ENCODE measurements around the gene MRAP2.

Gene MRAP2, protein sequence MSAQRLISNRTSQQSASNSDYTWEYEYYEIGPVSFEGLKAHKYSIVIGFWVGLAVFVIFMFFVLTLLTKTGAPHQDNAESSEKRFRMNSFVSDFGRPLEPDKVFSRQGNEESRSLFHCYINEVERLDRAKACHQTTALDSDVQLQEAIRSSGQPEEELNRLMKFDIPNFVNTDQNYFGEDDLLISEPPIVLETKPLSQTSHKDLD

DNA sequence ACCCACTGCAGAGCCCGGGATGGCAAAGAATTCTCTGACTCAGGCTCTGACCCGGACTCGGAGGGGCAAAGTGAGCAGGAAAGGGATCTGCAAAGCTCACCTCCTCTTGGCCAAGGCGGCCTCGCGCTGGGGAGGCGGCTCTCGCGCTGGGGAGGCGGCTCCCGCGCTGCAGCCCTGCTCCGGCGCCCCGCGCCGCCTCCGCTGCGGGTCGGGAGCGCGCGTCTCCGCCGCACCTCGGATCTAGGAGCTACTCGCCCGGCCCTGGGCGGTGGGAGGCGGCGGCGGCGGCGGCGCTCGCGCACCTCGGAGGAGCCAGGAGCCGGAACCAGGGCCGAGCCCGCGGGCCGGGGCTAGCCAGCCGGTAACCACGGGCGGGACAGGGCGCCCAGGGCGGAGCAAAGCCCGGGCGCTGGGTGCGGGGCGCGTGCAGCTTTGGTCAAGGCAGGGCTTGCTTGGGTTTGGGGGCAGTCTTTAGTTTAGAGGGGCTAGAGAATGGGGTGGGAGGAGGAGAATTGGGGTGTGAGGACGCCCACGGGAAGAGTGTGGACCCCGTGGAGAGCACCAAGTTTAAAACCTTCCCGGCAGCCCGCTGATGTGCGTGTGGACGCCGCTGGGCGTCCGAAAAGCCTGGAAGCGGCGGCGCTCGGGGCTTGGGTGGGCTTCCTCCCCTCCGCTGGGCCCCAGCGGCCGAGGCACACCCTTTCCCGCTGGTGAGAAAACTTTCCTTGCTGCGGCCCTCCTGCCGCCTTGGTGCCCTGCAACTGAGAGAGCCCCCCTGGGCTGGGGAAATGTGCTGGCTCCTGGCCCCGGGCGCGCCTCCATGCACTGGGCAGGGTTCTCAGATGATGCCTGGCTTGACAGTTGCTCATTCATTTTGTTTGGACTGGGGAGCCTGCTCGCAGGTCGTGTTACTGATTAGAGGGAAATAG is at the start of gene MRAP2:
Gene MRAP2, plus strand, starts transcription at position 250 of the 929 bp plus-strand sequence. CDS start 21,547 bp downstream, outside the sequence.
- DNase-seq = no peak

DNA sequence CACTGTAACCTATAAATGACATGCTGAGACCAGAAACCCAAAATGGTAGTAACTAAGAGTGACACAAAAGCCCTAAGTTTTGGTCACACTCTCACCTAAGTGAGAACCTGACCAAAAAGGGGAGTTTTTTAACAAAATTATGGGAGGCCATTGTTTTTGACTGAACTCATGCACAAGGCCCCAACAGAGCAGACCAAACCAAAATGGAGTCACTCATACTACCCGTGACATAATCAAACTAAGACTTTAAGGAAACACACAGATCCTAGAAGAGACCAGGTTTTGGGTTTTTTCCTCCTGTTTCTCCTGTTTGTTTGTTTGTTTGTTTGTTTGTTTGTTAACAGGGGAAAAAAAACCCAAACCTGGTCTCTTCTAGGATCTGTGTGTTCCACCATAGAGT is 49.2 kb upstream of the MRAP2 start:
- DNase-seq = no peak

DNA sequence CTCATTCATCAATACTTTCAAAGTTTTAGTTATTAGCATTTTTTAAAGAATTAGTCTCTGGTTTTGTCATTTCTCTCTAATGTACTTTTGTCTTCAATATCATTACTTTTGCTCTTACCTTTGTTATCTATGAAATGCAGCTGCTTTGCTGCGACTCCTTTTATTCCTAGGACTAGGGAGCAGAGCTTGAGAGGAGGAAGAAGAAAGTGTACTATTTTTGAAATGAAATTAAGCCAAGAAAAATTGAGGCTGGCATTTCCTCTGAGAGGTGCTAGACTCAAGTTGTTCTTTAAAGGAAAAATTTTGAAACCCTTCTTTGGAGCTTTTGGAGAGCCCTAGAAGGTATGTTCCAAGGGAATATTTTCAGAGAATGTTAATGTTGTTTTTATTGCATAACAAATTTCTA is 48.3 kb upstream of the MRAP2 start:
- DNase-seq = no peak

DNA sequence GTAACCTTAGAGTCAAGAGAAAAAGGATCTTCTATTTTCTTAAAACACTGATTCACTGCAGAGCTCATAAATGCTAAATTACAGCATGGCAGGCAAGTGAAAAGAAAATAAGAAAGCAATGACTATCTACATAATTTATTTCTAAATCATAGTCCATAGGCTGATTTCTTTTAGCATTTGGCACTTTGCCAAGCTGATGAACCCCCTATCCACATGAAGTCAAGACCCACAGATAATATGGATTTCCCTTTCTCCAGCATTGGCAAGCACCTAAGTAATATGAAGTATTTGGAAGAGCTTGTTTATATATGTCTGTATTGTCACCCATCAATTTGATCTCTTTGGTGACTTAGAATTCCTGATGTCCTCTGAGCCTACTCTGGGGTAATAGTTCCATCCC is 47.9 kb upstream of the MRAP2 start:
- no peak for DNase-seq

DNA sequence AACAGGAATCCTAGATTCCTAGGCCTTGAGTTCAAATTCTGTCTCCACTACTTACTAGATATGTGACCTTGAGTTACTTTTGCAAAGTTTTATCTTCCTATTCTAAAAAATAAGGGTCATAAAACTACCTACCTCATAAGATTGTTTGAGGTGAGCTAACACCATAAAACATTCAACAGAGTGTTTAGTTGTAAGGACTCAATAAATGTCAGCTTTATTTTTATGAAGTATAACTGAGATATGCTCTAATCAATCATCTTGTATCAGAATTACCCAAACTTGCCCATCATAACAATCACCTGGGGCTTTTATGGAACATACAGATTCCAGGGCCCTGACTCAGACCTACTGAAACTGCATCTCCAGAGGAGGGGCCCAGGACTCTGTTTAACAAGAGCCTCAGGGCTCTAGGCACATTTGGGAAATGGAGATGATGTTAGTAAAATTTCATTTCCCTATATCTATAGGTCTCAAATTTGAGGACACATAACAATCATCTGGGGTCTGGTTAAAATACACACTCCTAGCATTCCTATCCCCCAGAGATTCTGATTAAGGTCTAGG is 35.5 kb upstream of the MRAP2 start:
- DNase-seq = no peak

DNA sequence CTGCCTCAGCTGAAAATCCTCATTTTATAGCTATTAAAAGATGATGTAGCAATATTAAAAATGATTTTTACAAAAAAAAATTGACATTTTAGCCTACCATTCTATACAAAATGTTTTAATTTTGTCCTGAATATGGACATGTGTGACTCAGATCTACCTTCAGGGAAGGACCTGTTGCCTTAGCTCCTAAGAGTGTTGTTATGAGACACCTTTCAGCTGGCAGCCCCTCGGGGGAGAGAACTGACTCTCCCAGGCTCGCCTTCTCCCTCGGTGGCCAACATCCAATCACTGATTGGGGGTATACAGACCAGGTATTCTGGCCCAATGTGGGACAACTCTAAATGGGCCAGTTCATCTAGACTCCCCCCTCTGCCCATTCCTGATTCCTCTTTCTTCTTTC is 32.5 kb upstream of the MRAP2 start:
- DNase-seq = no peak

DNA sequence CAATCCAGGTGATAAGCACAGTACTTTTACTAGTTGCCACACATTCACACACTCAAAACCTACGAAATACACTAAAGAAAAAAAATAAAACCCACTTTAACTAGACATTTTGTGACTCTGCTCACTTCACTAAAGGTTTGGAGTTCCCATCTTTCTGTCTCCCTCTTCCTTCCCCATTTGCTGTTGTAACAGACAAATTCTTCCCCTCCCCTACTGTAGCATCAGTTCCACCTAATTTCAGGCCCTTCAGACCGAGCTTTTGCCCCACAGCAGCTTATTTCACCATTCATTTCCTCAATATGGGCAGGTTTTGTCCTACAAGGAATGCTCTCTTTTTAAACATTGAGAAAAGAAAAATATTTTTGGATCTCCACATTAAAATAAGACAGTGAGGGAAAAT is 31.3 kb upstream of the MRAP2 start:
- DNase-seq = no peak

DNA sequence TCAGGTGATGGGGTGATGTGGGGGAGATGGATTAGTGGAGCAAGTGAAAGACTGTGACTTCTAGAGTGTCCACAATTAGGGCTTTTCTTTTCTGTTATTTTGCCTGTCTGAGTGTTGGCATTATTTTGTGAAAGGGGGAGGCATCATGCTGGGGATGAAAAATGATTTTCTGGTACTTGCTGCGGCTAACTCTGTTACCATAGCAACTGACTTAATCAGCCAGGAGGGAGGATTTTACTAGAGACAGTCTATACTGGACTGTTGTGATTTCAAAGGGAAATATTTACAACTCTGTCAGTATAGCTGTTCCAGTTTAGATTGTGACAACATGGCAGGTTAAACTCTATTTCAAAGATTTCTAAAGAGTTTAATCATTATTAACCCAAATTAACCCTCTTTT is 30.4 kb upstream of the MRAP2 start:
- DNase-seq = no peak

DNA sequence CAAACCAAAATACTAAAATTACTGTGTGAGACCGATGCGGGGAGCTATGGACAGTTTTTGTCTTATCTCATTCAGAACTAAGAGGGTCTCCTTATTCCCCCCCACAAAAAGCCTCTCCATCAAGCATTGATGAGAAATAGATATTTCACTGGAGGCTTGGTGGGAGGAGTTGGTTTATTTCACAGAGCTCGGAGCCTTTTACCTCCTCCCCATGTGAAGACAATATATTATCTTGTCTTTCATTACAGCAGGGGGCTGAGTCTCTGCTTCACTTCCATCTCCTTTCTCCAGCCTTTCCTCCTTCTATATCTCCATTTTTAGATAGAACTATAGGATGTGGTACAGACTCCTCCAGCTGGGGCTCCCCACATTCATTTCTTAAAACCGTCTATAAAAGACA is 29.9 kb upstream of the MRAP2 start:
- no peak for DNase-seq

DNA sequence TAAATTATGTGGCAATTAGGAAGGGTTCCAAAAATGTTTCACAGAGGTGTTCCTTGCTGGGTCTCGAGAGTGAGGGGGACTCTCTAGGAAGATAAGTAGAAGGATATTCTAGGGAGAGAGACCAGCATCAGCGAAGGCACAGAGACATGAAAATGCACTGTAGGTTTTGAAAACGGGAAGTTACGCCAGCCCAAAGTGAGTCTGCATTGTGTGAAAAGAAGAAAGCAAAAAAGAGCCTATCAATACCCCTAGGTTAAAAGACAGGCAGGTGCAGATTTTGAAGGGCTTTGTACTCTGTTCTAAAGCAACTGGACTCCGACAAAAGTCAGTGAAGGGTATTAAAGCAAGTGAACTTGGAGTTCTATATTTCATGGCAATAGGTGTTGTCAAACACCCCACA is 25.7 kb upstream of the MRAP2 start:
- no peak for DNase-seq

DNA sequence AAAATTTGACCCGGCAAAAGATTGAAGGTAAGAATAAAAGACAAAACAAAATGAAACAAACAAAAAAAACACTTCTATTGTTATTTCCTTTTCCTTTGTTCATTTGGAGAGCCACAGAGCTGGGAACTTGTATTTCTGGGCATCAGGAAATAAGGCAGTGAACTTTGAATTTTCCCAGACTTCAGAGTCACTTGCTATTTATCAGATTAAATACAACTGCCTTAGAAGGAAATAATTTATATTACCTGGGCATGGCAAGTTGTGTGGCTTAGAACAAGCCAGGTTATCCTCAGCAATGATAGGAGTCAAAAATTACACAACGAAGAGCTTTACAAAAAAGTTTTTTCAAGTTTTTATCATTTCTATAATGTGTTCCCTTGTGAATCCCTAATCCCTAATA is 20.2 kb upstream of the MRAP2 start:
- no peak for DNase-seq

DNA sequence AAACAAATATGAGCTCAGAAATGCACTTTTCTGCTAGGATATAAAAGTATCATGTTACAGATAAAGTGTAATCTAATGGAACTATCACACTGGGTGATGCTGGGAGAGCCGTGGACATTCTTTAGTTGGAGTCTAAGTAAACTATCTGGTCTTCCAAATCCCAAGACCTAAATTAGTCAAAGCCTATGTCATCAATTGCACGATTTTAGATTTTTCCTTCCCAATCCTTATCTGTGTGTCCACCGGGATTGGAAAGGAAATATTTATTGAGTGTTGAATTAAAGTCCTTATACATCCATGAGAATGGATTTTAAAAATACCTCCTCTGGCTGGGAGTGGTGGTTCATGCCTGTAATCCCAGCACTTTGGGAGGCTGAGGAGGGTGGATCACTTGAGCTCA is 19.6 kb upstream of the MRAP2 start:
- no peak for DNase-seq

DNA sequence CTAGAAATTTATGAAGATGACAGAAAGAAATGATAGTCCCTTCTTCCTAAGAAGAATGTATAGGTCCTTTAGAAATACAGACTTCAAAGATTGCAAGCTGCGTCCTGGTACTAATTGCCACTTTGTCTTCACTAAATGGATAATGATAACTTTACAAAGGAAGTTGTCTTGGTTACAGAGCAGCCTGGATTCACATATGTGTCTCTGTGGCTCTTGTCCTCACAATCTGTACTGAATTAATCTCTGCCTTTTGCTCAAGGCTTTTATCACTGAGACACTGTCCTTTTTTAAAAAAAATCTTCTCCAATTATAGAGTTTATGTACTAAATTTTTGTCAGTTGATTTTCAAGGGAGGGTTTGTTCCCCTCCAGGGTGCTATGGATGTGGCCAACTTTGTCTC is 17.5 kb upstream of the MRAP2 start:
- DNase-seq = no peak

DNA sequence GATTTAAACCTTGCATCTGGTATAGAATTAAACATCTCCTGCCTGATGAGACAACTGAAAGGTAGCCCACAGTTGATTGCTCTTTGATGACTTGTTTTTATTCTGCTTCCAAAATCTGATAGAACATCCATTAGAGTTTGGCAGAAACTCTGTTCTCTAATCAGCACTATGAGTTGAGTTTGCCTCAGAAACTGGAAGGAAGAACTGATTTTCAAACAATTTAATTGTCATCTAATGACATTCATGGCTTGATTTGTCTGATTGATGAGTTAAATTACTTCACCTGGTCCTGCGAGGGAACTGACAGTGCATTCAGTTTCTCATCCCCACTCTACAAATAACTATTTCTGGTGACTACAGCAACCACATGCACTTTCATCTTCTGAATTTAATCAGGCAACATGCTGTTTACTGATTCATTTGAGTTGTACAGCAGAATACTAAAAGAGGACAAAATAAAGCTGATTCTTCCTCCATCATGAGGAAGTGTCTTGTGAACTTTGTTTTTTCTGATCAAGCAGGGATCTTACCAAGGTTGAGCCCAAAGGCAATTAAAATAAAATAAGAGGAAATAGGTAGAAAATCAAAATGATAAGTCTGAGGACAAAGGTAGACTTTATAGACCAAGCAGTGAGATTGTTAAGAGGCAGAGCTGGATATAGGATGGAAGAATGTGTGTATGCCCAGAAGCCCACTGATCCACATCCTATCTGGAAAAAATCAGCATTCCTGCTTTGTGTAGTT is 15.7 kb upstream of the MRAP2 start:
- no peak for DNase-seq

DNA sequence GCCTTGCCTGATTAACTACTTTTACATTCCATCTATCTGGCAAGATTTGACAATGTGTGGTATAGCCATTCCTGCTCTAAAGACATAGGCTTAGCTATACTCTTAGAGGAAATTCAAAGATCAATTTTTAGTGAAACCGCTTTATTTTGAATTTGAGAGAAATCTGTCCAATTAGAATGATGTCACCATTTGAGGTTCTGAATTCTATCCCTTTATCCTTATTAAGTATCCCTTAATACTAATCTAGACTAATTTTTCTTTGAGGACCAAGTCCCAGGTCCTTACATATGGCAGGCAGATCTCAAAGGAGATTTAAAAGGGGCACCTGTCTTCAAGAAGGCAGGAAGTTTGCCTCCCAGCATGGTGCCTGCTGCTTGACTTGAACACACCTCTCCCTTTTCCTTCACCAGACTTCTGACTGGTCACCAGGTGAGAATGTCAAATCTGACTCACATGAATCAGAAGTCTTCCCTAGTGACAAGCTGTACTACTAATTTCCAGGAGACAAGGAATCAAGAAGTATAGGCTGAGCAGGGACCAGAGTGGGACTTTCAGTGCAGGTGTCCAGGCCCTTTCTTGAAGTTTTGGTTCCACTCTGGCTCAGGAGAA is 15.0 kb upstream of the MRAP2 start:
- DNase-seq = no peak

DNA sequence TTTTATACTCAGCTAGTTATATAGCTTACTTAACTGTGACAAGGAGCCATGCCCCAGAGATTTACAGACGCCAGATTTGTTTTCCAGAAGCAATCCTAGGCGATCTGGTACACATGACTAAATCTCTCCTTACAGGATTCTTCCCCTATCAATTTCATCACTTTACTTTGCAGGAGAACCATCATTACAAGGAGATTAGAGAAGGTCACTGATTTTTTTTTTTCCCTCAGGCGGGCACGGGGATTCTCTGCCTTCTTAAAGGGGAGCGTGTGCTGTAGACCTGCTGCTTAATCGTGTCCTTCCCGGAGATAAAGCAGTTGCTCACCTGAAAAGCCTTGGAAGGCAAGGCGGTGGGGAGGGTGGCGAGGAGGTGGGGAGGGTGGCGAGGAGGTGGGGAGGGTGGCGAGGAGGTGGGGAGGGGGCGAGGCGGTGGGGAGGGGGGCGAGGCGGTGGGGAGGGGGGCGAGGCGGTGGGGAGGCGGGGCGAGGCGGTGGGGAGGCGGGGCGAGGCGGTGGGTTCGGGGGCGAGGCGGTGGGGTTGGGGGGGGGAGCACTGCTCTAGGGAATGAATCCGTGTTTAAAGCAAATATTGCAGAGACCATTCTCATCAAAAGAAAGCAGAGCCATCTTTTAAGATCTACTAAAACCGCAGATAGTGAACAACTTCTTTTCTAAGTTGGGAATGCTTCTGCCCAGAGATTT is 14.3 kb upstream of the MRAP2 start:
- no peak for DNase-seq

DNA sequence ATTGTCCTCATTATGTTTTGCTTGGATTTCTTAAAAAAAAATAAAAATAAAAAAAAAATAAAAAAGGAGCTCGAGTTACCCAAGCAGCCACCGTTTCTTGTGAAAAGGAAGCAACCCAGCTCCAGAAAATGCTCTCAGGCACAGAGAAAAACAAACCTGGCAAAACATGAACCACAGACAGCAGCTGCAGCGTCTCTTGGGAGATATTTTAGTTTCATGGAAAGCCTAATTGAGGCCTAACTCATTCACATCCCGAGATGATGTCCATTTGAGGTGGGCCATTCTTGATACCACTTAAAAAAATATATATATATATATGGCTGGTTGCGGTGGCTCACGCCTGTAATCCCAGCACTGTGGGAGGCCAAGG is 13.7 kb upstream of the MRAP2 start:
- DNase-seq = no peak

DNA sequence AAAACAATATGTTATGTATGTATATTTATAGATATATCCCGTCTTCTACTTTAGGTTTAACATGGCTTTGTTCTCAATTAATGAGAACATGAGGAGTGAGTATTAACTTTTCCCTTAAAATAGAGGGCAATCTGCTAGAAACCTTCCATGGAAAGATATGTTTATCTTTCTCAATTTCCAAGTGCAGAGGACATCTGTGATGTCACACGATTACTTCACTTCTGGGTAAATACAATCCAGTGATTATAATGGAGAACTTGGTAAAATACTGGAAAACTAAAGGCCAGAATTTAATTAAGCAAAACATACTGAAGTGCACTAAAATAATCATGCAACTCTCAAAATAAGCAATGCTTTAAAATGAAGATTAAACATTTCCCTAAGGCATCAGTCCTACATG is 11.9 kb upstream of the MRAP2 start:
- DNase-seq = no peak

DNA sequence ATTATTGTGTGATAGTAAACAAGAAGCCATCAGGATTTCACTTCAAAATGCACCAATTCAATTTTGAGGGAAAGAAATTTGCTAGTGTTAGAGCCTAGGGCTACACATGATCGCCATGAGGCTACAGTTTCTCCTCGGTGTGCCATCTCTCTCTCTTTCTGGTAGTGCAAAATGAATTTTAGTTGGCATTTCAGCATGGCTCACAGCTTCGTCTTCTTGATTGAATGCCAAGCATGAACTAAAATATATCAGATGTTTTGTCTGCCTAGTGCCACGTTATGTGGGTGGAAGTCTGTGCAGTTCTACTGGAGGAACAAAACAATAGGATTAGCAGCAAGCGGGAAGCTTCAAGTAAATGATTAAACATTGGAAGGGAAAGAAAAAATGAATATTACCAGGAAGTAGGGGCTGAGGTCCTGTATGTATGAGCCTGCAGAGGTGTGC is 6.8 kb upstream of the MRAP2 start:
- no peak for DNase-seq

DNA sequence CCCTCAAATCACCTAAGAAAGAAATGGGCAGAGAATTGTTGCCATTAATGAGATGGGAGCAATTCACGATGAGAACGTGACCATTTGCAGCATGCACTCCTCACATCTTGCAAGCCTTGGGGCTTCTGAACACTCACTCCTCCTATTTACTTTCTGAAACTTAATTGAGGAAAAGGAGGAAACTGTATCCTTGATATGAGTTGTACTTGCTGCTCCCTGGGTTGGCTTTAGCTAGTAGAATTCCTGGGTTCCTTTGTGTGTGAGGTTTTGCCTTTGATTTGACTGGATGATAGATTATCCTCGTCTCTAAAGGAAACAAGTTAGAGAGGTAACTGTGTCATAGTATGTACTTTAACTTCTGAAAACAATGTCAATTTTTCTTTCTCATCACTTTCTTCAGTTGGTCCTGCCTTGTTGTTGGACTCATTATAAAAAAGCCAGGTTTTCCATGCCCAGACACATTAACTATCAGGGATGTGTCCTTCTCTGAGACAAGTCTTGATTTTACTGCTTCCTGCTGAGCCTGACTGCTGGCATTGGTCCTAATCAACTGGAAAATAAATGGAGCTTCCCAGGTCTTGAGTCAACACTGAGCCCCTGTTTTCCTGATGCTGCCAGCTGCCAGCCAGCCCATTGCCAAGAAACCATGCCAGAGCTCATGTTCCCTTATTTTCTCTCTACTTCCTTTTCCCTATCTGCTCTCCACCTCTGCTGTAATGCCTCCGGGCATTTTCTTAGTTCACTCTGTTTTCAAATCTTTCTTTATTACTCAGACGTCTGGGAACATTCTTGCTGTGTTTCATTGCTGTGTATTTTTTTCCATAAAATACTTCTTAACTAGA is 6.0 kb upstream of the MRAP2 start:
- no peak for DNase-seq

DNA sequence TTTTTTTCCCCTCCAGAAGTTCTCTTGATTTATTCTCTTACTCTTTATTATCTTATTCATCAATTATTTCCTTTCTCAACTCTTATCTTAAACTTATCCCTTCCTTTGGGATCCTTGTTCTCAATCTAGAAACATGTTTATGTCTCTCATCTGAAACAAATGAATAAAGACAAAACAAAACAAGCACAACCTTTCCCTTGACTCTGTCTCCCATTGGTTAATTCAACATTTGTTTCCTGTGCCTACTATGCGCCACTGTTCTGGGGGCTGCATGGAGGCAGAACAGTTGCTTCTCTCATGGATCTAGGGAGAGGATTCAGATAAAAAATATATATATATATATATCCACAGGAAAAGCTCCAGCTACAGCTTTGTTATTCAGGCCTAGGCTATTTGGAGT is 5.2 kb upstream of the MRAP2 start:
- no peak for DNase-seq
